Fibroblast of pulmonary artery (primary cell): Measurements from ENCODE around the gene COA7.
A peak's percentile ranks its signal among the peaks of the same experiment; 100 is the strongest.
"Not testable (repeated sequence)": the region's sequence is repeated elsewhere in the genome, so short reads cannot be mapped to it uniquely, and the experiment has no call there.

Experiments
- DNase-seq: peaks from one replicate; pipeline ENCODE4 v3.0.0-alpha.2; 2010; ENCODE audit warnings: low read depth
- H3K4me3 ChIP-seq: replicated peaks from 2 replicates; pipeline ENCODE4 v1.5.1; 2011; ENCODE audit warnings: low read depth, mild to moderate bottlenecking, control low read depth, low read length, moderate library complexity
- TF ChIP-seq, protein P1 (sequence below): IDR thresholded peaks from 2 replicates; pipeline ENCODE4 v1.5.1; 2011; ENCODE audit warnings: mild to moderate bottlenecking, control low read depth, low read length, inconsistent platforms; ENCODE audit errors: missing control alignments

Gene COA7

DNA sequence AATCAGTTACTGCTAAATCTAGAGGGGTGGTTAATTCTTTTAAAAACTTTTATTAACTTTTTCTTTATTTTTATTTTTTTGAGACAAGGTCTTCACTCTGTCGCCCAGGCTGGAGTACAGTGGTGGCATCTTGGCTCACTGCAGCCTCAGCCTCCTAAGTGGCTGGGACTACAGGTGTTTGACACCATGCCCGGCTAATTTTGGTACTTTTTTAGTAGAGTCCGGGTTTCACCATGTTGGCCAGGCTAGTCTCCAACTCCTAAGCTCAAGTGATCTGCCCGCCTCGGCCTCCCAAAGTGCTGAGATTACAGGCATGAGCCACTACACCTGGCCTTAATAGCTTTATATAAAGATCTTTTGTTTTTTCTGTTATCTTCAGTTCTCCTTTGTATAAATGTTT, 40.0 kb upstream of the COA7 start:
- DNase-seq: no peak
- TF ChIP-seq, protein P1, sequence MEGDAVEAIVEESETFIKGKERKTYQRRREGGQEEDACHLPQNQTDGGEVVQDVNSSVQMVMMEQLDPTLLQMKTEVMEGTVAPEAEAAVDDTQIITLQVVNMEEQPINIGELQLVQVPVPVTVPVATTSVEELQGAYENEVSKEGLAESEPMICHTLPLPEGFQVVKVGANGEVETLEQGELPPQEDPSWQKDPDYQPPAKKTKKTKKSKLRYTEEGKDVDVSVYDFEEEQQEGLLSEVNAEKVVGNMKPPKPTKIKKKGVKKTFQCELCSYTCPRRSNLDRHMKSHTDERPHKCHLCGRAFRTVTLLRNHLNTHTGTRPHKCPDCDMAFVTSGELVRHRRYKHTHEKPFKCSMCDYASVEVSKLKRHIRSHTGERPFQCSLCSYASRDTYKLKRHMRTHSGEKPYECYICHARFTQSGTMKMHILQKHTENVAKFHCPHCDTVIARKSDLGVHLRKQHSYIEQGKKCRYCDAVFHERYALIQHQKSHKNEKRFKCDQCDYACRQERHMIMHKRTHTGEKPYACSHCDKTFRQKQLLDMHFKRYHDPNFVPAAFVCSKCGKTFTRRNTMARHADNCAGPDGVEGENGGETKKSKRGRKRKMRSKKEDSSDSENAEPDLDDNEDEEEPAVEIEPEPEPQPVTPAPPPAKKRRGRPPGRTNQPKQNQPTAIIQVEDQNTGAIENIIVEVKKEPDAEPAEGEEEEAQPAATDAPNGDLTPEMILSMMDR: no peak
- no peak overlapping the region for H3K4me3 ChIP-seq

DNA sequence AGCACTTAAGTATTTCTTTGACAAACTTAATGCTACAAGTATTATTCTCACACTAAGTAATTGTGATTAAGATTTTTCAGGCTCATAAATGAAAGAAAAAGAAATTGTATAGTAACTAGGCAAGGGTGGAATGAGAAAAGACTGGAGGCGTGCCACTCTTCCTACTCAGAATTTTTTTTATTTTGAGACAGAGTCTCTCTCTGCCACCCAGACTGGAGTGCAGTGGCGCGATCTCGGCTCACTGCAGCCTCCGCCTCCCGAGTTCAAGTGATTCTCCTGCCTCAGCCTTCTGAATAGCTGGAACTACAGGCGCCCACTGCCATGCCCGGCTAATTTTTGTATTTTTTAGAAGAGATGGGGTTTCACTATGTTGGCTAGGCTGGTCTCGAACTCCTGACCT, 37.2 kb upstream of the COA7 start:
- DNase-seq: not testable (repeated sequence)

DNA sequence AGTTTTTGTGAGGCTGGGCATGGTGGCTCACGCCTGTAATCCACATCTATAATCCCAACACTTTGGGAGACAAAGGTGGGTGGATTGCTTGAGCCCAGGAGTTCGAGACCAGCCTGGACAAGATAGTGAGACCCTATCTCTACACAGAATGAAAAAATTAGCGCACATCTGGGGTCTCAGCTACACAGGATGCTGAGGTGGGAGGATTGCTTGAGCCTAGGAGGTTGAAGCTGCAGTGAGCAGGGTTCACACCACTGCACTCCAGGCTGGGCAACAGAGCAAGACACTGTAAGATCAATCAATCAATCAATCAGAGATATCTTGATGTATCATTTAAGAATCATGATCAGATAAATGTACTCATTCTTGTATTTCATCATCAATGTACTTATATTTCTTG, 35.2 kb upstream of the COA7 start:
- TF ChIP-seq, protein P1: no peak
- no peak overlapping the region for H3K4me3 ChIP-seq
- no peak for DNase-seq

More for the DNA sequence above, 37.2 kb upstream of the COA7 start:
- not testable (repeated sequence) for H3K4me3 ChIP-seq

DNA sequence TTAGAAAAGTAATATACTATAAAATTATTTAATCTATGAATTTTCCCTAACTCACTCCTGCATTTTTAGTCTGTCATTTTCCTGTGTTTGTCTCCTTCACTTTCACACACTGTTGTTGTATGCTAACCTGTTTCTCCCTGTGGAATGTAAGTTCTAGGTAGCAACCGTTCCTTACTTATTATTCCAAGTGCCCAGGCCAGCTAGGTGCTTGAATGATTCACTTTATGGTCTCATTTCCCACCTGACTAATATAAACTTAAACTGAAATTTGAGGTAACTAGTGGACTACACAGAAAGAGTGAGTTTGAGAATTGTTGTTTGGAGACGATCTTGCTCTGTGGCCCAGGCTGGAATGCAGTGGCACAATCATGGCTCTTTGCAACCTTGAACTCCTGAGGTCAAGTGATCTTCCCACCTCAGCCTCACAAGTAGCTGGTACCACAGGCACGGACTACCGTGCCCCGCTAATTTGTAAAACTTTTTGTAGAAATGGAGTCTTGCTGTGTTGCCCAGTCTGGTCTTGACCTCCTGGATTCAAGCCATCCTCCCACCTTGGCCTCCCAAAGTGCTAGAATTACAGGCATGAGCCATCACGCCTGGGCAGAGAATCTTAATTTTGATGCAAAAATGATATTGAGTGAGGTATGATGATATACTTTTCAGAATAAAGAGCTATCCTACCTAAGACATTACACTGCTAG, 30.0 kb upstream of the COA7 start:
- TF ChIP-seq, protein P1: no peak
- DNase-seq: no peak
- H3K4me3 ChIP-seq: peak overlapping the region; percentile 77

DNA sequence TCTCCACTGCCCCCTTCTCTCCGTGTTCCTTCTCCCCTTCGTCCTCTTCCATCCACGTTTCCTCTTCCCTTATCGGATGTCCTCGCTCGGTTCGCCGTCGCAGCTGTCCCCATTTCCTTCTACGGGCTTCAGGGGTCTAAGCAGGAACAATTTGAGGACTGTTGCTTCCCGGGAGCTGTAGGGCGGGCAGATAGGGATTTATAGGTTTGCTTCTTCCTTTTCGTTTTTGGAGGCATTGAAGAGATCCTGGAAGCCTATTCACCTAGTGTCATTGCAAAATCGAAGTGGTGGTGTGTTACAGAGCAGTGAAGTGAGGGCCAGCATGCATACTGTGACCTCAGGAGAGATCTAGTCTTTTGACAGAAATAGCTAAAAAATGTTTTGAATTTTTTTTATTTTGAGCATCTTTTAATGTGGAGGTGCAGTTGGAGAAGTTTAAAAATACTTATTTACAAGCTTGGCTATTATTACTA, 29.0 kb upstream of the COA7 start:
- TF ChIP-seq, protein P1: no peak
- peak overlapping the region; percentile 77 for H3K4me3 ChIP-seq
- no peak for DNase-seq

DNA sequence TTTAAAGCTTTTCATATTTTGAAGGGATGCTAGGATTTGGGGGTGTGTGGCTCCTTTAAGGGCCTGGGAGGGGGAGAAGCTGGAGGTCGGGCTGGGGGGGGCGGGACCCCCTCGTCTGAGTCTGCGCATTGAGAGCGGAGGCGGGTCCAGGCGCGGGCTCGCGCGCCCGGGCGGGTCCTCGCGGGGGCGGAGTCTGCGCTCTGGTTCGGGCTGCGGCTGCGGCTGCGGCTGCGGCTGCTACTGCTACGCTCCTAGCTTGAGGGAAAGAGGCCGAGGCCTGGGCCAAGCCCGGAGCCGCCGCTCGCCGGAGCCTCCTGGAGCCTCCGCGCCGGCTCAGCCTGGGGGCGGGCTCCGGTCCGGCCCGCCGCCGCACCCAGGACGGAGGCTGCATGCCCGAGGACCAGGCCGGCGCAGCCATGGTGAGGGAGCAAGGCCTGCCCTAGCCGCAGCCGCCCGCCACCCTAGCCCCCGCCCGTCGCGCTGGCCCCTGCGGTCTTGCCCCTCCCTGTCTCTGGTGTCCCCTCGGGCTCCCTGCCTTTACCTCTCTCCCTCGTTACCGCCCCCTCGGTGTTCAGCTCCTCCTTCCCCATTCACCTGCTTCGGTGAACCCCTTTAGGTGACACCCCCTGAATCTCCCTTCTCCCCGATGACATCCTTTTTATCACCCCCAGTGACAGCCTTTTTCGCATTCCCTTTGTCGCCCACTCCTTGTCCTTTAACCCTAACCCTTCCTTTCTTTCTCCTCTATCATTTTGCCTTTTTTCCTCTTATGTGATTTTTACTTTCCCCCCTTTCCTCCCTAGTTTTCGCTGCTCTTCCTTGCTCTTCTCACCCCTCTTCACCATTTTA, 28.3 kb upstream of the COA7 start, which contains the start of gene ZYG11B:
ZYG11B (plus strand) TSS at position 189 of the 849 bp plus-strand sequence; CDS start at position 390, 201 bp downstream.
- peak within 1 kb of the TSS; percentile 77 for H3K4me3 ChIP-seq
- DNase-seq: peak; percentile 87

DNA sequence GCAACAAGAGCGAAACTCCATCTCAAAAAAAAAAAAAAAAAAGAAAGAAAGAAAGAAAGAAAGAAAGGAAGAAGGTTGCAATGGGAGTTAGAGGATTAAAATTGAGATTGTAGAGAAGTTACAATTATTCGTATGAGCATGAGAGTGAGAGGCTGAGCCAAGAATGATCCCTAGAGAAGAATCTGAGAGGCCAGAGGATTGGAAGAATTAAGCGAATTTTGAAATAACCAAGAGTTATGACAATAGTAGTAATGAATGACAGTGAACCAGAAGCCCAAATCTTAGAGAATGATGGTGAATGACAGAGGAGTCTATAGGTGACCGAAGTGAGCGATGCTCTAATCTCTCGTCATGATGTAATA, 27.7 kb upstream of the COA7 start:
- H3K4me3 ChIP-seq: peak overlapping the region; percentile 21
- no peak for DNase-seq
- TF ChIP-seq, protein P1: no peak

More for the DNA sequence above, 28.3 kb upstream of the COA7 start, which contains the start of gene ZYG11B:
- TF ChIP-seq, protein P1: no peak
